Testis (tissue), 3 donors: ENCODE measurements around the gene TMEM213. TPM values are rescaled to one million over a fixed set of nuclear protein-coding genes. Genes with fewer than 3 reads are reported as not detected.

Source experiments
- DNase-seq: peaks from one replicate; pipeline ENCODE4 v3.0.0-alpha.2; 2019
- H3K27ac ChIP-seq, 2 donors: fragments of 200-600 bp; sonication (generic); one replicate each; pipeline ENCODE4 v1.5.1; 2019
- H3K27me3 ChIP-seq: fragments of 200-600 bp; sonication (generic); one replicate; pipeline ENCODE4 v1.5.1; 2019
- H3K36me3 ChIP-seq: fragments of 200-600 bp; sonication (generic); one replicate; pipeline ENCODE4 v1.5.1; 2017; ENCODE audit warnings: low read depth; ENCODE audit errors: missing control alignments
- H3K4me1 ChIP-seq: fragments of 200-600 bp; sonication (generic); one replicate; pipeline ENCODE4 v1.5.1; 2019
- H3K4me3 ChIP-seq, 2 donors: fragments of 200-600 bp; sonication (generic); one replicate each; pipeline ENCODE4 v1.5.1; 2017 to 2019
- H3K9me3 ChIP-seq: fragments of 200-600 bp; sonication (generic); one replicate; pipeline ENCODE4 v1.5.1; 2017
- POLR2A ChIP-seq: fragments of 450-650 bp; IDR thresholded peaks from one replicate; pipeline ENCODE4 v1.6.1; 2017; ENCODE audit warnings: antibody characterized with exemption, mild to moderate bottlenecking, moderate library complexity
- WGBS, 2 donors: methylation state at CpG; one replicate each; pipeline ENCODE4 v1.1.5; 2018; 5-methylcytosine and 5-hydroxymethylcytosine counted together
- intact Hi-C: fragments of 100-400 bp; cut with DNase I; formaldehyde crosslinking; loops from one replicate; pipeline ENCODE4 v1.15.1; 2023; ENCODE audit warnings: low total_unique reads
- polyA plus RNA-seq: library from polyadenylated mRNA; stranded (reverse); fragments of 350-450 nt; fragmentation: Illumina TruSeq; extraction: RNeasy Lipid Tissue Mini Kit (QIAGEN cat#74804); gene quantifications from one replicate; pipeline ENCODE4 v1.2.3, GENCODE V29; 2014; ENCODE audit warnings: low read depth, low replicate concordance; ENCODE audit not compliant: insufficient read depth
- total RNA-seq, 2 donors: library from RNA; depleted of rRNA; stranded (reverse); fragments of >200 nt; gene quantifications; one replicate each; pipeline ENCODE4 v1.2.3, GENCODE V29; 2016
- TF ChIP-seq, protein P1 (sequence below), 3 experiments: fragments of 450-650 bp in 2 of 3; fragments of 200-600 bp in 1 of 3; sonication (generic) in 1 of 3; IDR thresholded peaks; one replicate each; pipeline ENCODE4 v1.5.1; 2016 to 2019; ENCODE audit warnings: antibody characterized with exemption in 3 of 3, mild to moderate bottlenecking in 2 of 3, moderate library complexity in 1 of 3

Gene TMEM213
- total and polyA plus RNA-seq, 3 donors from 2014 or later, result 0.09 to 0.31 TPM; not detected in 1

DNA sequence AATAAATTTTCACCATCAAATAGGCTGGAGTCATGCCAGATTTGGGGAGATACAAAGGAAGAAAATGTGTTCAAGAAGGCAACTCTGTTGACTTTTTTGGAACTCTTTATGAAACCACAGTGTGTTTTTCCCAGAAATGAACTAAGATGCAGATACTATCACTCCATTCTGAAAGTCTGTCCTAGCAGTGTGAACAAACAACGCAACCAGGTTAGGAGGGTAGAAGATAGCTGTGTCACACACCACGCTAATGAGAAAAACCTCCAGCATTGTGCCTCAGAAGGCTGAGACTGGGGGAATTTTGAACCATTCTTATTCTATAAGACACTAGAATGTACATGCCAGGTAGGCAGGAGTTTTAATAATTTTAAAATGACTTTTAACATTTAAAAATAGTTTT is 16.2 kb downstream of the TMEM213 start:
- no peak for DNase-seq
- no peaks in the 10 kb centered on the region for H3K27me3 ChIP-seq
- H3K4me3 ChIP-seq, result no peak overlapping the region
- intact Hi-C loops, result no loop called here
- H3K36me3 ChIP-seq, result no peaks in the 10 kb centered on the region
- H3K27ac ChIP-seq, result no peak overlapping the region
- H3K4me1 ChIP-seq, result no peaks in the 10 kb centered on the region
- no peak for TF ChIP-seq POLR2A
- TF ChIP-seq, protein P1, sequence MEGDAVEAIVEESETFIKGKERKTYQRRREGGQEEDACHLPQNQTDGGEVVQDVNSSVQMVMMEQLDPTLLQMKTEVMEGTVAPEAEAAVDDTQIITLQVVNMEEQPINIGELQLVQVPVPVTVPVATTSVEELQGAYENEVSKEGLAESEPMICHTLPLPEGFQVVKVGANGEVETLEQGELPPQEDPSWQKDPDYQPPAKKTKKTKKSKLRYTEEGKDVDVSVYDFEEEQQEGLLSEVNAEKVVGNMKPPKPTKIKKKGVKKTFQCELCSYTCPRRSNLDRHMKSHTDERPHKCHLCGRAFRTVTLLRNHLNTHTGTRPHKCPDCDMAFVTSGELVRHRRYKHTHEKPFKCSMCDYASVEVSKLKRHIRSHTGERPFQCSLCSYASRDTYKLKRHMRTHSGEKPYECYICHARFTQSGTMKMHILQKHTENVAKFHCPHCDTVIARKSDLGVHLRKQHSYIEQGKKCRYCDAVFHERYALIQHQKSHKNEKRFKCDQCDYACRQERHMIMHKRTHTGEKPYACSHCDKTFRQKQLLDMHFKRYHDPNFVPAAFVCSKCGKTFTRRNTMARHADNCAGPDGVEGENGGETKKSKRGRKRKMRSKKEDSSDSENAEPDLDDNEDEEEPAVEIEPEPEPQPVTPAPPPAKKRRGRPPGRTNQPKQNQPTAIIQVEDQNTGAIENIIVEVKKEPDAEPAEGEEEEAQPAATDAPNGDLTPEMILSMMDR (IDR thresholded peaks at IDR 0.05), result no peak
- no peaks in the 10 kb centered on the region for H3K9me3 ChIP-seq
- WGBS, 2 donors, result 76 to 78% methylated on average over 2 of the region's 2 CpGs

DNA sequence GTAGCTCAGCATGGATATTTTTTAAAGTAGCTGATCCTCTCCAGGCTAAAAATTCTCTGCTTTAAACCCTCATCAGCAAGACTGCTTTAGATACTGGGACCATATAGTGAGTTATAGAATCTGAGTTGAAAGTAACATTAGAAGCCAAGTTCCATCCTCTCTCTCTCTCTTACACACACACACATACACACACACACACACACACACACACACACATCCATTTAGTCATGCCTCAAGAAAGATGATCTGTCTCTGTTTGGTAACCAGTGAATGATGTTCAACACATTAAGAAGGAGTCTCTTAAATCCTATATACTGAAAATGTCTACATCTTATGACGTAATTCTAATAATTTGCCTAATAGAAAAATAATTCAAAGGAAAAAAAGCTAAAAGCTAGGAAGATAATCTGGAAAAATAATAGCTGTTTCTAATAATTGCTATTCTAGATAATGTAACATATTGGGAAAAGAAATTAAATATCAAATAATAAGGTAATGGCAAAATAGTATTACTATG is 17.1 kb downstream of the TMEM213 start:
- Histone ChIP-seq H3K4me3 (no peak overlapping the region), H3K27ac (no peak overlapping the region), H3K27me3 (no peaks in the 10 kb centered on the region), H3K36me3 (no peaks in the 10 kb centered on the region), H3K9me3 (no peaks in the 10 kb centered on the region), H3K4me1 (no peaks in the 10 kb centered on the region)
- DNase-seq, result no peak
- intact Hi-C loops, result no loop called here
- 84 to 91% methylated on average over 1 of the region's 1 CpG for WGBS, 2 donors
- TF ChIP-seq POLR2A, result no peak
- TF ChIP-seq, protein P1 (IDR thresholded peaks at IDR 0.05), result no peak

DNA sequence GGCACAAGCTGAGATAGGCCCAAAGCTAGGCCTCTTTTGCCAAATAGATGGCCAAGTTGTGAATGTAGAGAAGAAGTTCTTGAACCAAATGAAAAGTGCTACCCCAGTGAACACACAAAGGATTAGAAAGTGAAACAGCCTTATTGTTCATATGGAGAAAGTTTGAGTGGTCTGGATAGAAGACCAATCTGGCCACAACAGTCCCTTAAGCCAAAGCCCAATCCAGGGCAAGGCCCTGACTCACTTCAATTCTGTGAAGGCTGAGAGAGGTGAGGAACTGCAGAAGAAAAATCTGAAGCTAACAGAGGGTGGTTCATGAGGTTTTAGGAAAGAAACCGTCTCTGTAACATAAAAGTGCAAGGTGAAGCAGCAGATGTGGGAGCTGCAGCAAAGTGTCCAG is 18.9 kb downstream of the TMEM213 start:
- Histone ChIP-seq H3K36me3 (no peaks in the 10 kb centered on the region), H3K4me1 (no peaks in the 10 kb centered on the region), H3K27ac (no peak overlapping the region), H3K4me3 (no peak overlapping the region), H3K9me3 (no peaks in the 10 kb centered on the region), H3K27me3 (no peaks in the 10 kb centered on the region)
- TF ChIP-seq POLR2A, result no peak
- TF ChIP-seq, protein P1 (IDR thresholded peaks at IDR 0.05), result no peak
- WGBS, 2 donors, result 82 to 88% methylated on average over 1 of the region's 1 CpG
- no peak for DNase-seq
- intact Hi-C loops, result no loop called here

DNA sequence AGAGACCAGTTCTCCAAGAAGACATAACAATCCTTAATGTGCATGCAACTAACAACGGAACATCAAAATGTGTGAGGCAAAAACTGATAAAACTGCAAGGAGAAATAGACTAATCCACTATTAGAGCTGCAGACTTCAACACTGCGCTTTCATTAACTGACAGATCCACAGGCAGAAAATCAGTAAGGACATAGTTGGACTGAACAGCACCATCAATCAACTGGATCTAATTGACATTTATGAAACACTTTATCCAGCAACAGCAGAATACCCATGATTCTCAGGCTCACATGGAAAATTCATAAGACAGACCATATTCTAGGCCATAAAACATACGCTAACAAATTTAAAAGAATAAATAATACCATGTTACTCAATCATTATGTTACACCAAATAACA is 21.8 kb downstream of the TMEM213 start:
- intact Hi-C loops, result no loop called here
- Histone ChIP-seq H3K27ac (no peak overlapping the region), H3K9me3 (no peaks in the 10 kb centered on the region), H3K4me3 (no peak overlapping the region), H3K36me3 (no peaks in the 10 kb centered on the region), H3K27me3 (no peaks in the 10 kb centered on the region), H3K4me1 (no peaks in the 10 kb centered on the region)
- WGBS, 2 donors, result 69 to 72% methylated on average over 3 of the region's 3 CpGs
- TF ChIP-seq, protein P1 (IDR thresholded peaks at IDR 0.05), result no peak
- no peak for TF ChIP-seq POLR2A
- no peak for DNase-seq

DNA sequence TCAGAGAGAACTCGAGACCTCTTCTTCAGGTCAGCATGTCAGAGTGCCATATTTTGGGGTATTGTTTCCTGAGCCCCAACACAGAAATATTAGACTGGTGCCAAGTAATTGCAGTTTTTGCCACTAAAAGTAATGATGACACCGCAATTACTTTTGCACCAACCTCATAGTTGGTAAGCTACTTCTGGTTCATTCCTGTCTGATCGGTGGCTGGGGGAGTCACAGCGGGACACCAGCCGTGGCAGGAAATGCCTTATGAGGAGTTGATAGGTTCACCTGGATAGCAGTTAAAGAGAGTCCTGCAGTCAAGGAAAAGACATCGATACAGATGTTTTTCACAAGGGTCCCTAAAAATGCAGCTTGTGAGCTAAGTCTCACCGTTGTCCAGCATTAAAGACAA is 24.1 kb downstream of the TMEM213 start:
- Histone ChIP-seq H3K4me3 (no peak overlapping the region), H3K27me3 (no peaks in the 10 kb centered on the region), H3K36me3 (no peaks in the 10 kb centered on the region), H3K9me3 (no peaks in the 10 kb centered on the region), H3K27ac (no peak overlapping the region), H3K4me1 (no peaks in the 10 kb centered on the region)
- TF ChIP-seq, protein P1 (IDR thresholded peaks at IDR 0.05), result no peak
- TF ChIP-seq POLR2A, result no peak
- WGBS, 2 donors, result 89 to 90% methylated on average over 7 of the region's 7 CpGs
- DNase-seq, result no peak
- intact Hi-C loops, result no loop called here
